ENCODE measurements around the gene PDE6A.

PDE6A gene

DNA sequence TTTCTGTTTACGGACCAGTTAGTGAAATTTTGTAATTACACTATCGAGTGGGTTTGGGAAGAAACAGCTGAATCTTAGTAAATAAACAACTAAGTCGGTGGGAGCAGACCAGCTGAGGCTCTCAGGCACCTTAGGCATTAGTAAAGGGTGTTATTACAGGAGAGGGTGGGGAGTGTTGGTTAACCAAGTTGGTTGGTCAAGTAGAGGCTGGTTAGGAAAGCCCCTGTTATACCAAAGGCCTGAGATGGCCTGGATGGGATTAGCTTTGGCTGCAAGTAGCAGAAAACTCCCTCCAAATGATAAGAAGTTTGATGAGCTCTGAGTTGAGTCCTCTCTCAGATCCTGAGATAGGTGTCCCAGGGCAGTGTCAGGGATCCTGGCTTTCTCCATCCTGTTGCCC lies 133.1 kb downstream of the PDE6A start:
- TF ChIP-seq JUND (IDR thresholded peaks at IDR 0.05; ENCODE audit: low read depth): no peak
- in situ Hi-C loops (cut with HindIII; ENCODE audit: low pct_unique_long_range_greater_than_20kb, low sequenced_read_pairs): no loop called here
- no peak for DNase-seq (ENCODE audit: low read depth in 1 of 2, low spot score in 1 of 2)

DNA sequence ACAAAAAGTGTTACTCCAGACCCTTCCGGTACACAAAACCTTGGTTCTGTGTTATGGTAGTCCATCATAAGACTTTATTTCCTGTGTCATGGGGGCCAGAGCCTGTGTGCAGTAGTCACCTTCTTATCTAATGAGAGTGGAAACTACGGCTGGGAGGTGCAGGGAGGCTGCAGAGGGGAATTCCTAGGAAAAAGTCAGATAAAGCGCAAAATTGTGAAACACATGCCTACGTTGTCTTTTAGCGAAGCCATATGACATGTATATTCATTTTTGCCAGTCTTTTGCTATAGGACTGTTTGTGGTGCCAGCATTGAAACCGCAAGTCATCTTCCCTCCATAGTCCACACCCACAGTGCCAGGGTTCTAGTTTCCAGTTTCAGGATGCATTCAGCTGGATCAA lies 133.7 kb downstream of the PDE6A start:
- no peak for TF ChIP-seq JUND (IDR thresholded peaks at IDR 0.05; ENCODE audit: low read depth)
- no peak for DNase-seq (ENCODE audit: low read depth in 1 of 2, low spot score in 1 of 2)
- in situ Hi-C loops (cut with HindIII; ENCODE audit: low pct_unique_long_range_greater_than_20kb, low sequenced_read_pairs): no loop called here

DNA sequence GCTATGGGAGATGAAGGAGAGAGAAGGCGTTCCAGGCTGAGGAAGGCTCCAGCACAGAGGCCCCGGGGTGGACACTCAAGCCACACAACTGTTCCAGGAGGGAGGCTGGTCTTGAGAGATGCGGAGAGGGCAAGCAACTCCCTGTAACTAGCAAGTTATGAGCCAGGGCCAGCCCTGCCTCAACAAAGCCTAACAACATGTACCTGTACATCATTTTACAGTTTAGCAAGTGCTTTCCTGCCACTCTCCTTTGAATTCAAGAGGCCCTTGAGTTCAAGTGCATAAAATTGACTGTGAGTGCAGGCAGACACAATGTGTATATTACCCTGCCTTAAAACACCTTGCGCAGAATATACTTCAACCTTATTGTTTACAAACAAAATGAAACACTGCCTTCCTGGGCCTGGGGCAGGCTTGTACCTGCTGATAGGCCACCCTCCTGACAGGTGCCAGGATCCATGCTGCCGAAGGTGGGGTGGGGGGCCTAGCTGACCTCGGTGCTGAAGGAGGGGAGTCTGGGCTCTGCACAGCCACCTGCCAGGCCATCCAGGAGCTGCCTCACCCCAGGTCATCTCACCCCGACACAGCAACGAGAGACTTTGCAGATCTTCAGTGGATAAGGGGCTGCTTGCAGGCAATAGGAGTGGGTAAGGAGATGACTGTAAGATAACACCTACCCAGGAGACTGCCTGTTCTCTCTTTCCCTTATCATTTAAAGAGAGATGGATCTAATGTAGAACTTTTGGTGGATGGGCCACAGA lies 134.5 kb downstream of the PDE6A start:
- TF ChIP-seq JUND (IDR thresholded peaks at IDR 0.05; ENCODE audit: low read depth): no peak
- DNase-seq (ENCODE audit: low read depth in 1 of 2, low spot score in 1 of 2): no peak
- in situ Hi-C loops (cut with HindIII; ENCODE audit: low pct_unique_long_range_greater_than_20kb, low sequenced_read_pairs): no loop called here

DNA sequence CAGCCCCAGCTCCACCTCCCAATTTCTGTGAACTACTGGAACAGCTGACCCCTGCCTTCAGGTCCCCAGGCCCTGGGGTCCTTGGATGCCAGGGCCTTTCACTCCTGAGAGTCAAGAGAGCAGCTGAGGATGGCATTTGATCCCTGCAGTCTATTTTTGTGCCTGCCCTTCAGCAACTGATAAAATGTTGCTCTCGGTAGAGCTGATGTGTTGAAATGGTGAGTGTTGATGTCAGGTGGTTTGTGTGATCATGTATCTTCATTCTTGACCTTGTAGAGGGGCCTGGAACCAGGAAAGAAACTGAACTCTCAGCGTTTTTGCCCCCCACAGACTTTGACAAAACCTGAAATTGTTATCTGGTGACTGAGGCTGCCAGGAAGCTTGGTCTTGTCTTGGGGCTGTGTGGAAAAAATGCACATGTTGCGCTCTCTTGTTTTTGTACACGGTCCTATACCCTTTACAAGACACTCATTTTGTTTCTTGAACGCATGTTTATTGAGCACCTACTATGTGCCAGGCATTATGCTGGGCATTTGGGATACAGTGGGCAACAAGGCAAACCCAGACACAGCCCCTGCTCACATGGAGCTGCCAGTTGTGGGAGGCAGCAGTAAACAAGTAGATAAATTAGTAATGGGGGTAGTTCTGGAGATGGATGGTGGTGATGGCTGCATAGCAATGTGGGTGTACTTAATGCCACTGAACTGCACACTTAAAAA lies 136.2 kb downstream of the PDE6A start:
- in situ Hi-C loops (cut with HindIII; ENCODE audit: low pct_unique_long_range_greater_than_20kb, low sequenced_read_pairs): no loop called here
- no peak for TF ChIP-seq JUND (IDR thresholded peaks at IDR 0.05; ENCODE audit: low read depth)
- no peak for DNase-seq (ENCODE audit: low read depth in 1 of 2, low spot score in 1 of 2)

Measured in T47D (cell line).